GM13977 (cell line): ENCODE data around the gene HDAC11.

Experiments
- DNase-seq: peaks from one replicate; pipeline ENCODE4 v3.0.0; 2012; ENCODE audit warnings: low spot score
- CTCF ChIP-seq: IDR thresholded peaks from 2 replicates; pipeline ENCODE4 v1.5.1; 2012; ENCODE audit warnings: mild to moderate bottlenecking, control low read depth; ENCODE audit not compliant: insufficient read depth; ENCODE audit errors: extremely low read depth, missing control alignments
- in situ Hi-C: fragments of 300-500 bp; cut with MboI; formaldehyde crosslinking; loops from one replicate; pipeline ENCODE4 v1.12.0; 2022; ENCODE audit warnings: low sequenced_read_pairs, low pct_unique_long_range_greater_than_20kb, mixed read lengths, inconsistent platforms; ENCODE audit not compliant: unreplicated experiment

HDAC11 gene

GRCh38 chr3:13477943-13478342 is 2.2 kb upstream of the HDAC11 start:
- DNase-seq = no peak
- no peak for TF ChIP-seq CTCF
- in situ Hi-C loops = no loop called here

- DNase-seq = no peak
- in situ Hi-C loops = no loop called here
These were observed 849 bp upstream of the HDAC11 start for GRCh38 chr3:13479332-13479581.

GRCh38 chr3:13480340-13481318 is 523 bp downstream of the HDAC11 start:
- no peak for DNase-seq
- no peak for TF ChIP-seq CTCF
- in situ Hi-C loops = no loop called here

More at GRCh38 chr3:13479332-13479581, 849 bp upstream of the HDAC11 start:
- no peak for TF ChIP-seq CTCF

- no peak for TF ChIP-seq CTCF
- in situ Hi-C loops = no loop called here
These were observed 2.1 kb downstream of the HDAC11 start for GRCh38 chr3:13482106-13482690.

GRCh38 chr3:13483286-13483685 is 3.2 kb downstream of the HDAC11 start:
- TF ChIP-seq CTCF = no peak
- no peak for DNase-seq
- in situ Hi-C loops = no loop called here

More at GRCh38 chr3:13482106-13482690, 2.1 kb downstream of the HDAC11 start:
- DNase-seq = no peak

GRCh38 chr3:13483988-13484695 is 4.0 kb downstream of the HDAC11 start:
- no peak for TF ChIP-seq CTCF
- in situ Hi-C loops = no loop called here
- no peak for DNase-seq
